ENCODE data around the gene ZFHX3.

The ZFHX3 gene

GRCh38 chr16:72924927-72925630 is 122.8 kb downstream of the ZFHX3 start:
- peaks cover 3% of the 10 kb centered on the region for H3K27me3 Mint-ChIP-seq
- H3K36me3 Mint-ChIP-seq = peaks cover 3% of the 10 kb centered on the region
- H3K27ac Mint-ChIP-seq = no peak overlapping the region
- no peak for DNase-seq
- H3K4me1 Mint-ChIP-seq = peaks cover 35% of the 10 kb centered on the region
- H3K4me3 Mint-ChIP-seq = no peak overlapping the region
- CTCF ChIA-PET = no interaction called here
- H3K9me3 Mint-ChIP-seq = peaks cover 6% of the 10 kb centered on the region

GRCh38 chr16:72924537-72924926 is 123.4 kb downstream of the ZFHX3 start:
- Mint-ChIP-seq H3K9me3 (peaks cover 6% of the 10 kb centered on the region), H3K27ac (no peak overlapping the region), H3K4me3 (no peak overlapping the region), H3K36me3 (peaks cover 3% of the 10 kb centered on the region), H3K27me3 (peaks cover 3% of the 10 kb centered on the region), H3K4me1 (peaks cover 38% of the 10 kb centered on the region)
- CTCF ChIA-PET = no interaction called here
- DNase-seq = no peak

DNA sequence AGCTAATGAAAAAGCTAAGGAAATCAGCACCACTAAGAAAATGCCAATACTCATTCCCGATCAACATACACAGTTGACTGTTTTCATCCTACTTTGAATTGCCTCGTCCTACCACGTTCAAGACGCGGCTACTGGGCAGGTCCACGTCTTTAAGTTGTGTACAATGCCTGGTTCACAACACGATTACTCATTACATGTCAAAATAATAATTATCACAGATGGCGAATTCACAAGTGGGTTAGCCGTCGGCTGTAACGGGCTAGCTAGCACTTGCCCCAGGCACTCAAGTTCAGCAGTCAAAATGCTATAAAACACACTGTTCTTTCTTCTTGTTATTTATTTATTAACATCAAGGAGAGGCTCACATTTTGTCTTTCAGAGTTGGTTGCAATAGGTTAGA is 124.2 kb downstream of the ZFHX3 start:
- DNase-seq = no peak
- Mint-ChIP-seq H3K27ac (no peak overlapping the region), H3K4me1 (peaks cover 38% of the 10 kb centered on the region), H3K9me3 (peaks cover 6% of the 10 kb centered on the region), H3K36me3 (peaks cover 3% of the 10 kb centered on the region), H3K4me3 (no peak overlapping the region), H3K27me3 (peaks cover 3% of the 10 kb centered on the region)
- CTCF ChIA-PET = no interaction called here

DNA sequence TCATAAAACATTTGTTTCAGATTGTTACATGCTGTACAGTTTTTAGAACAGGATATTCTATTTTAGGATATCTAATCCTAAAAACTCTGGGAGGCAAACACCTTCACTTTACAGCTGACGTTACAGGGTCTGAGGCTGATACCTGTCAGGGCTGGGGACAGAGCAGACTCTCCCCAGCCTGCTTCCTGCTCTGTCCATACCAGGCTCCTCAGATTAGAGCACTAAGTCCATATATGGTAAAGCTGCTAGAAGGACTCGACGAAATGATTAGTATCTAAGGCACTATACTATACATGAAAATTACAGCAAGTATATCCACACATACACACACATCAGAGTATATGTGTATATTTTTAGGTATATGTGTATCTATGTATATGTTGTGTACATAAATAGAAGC is 125.2 kb downstream of the ZFHX3 start:
- DNase-seq = no peak
- CTCF ChIA-PET = no interaction called here
- Mint-ChIP-seq H3K4me1 (peaks cover 41% of the 10 kb centered on the region), H3K27me3 (peaks cover 3% of the 10 kb centered on the region), H3K36me3 (peaks cover 3% of the 10 kb centered on the region), H3K4me3 (no peak overlapping the region), H3K27ac (peak overlapping the region; percentile 53), H3K9me3 (peaks cover 6% of the 10 kb centered on the region)

GRCh38 chr16:72921620-72922019 is 126.3 kb downstream of the ZFHX3 start:
- H3K27ac Mint-ChIP-seq = peak overlapping the region; percentile 87
- peaks cover 3% of the 10 kb centered on the region for H3K36me3 Mint-ChIP-seq
- peaks cover 6% of the 10 kb centered on the region for H3K9me3 Mint-ChIP-seq
- H3K27me3 Mint-ChIP-seq = peaks cover 1% of the 10 kb centered on the region
- peaks cover 38% of the 10 kb centered on the region for H3K4me1 Mint-ChIP-seq
- no peak for DNase-seq
- CTCF ChIA-PET = no interaction called here
- no peak overlapping the region for H3K4me3 Mint-ChIP-seq

DNA sequence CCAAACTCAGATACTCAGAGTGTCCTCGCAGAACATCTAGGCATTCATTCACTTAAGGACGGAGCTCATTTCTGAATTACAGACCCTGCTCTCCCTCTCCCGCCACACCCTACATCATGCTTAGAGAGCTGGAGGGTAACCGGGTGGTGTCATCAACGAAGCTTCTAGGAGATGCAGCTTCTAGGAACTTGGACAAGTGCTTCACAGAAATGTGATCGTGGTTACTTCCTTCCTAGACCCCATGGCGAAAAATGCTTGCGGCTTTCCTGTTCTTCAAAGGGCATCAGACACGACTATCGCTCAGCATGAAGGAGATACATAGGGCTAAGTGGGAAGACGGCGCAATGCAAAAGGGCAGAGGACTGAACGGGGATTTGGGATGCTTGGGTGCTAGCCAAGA is 126.8 kb downstream of the ZFHX3 start:
- DNase-seq = peak; percentile 67
- Mint-ChIP-seq H3K27ac (peak overlapping the region; percentile 87), H3K4me3 (peak overlapping the region; percentile 19), H3K4me1 (peaks cover 38% of the 10 kb centered on the region), H3K27me3 (no peaks in the 10 kb centered on the region), H3K36me3 (peaks cover 3% of the 10 kb centered on the region), H3K9me3 (peaks cover 6% of the 10 kb centered on the region)
- CTCF ChIA-PET = interaction anchor here (1.3 to 1.5 kb wide), 2 partner anchors 64 to 88 kb away, joined by 6 to 9 read pairs; no protein-coding TSS in a partner anchor

DNA sequence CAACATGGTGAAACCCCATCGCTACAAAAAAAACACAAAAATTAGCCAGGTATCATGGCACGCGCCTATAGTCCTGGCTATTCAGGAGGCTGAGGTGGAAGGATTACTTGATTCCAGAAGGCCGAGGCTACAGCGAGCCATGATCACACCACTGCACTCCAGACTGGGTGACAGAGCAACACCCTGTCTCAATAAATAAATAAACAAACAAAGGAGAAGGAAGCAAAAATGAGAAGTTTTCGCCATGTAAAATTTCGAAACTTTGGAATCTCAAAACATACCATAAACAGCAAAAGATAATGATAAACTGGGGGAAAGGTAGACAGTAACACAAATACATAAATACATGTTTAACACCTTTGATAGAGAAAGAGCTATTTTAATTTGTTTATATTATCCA is 130.9 kb downstream of the ZFHX3 start:
- peaks cover 1% of the 10 kb centered on the region for H3K36me3 Mint-ChIP-seq
- CTCF ChIA-PET = interaction anchor here (1.2 kb wide), 1 partner anchor 13 kb away, joined by 3 read pairs; no protein-coding TSS in a partner anchor
- H3K4me1 Mint-ChIP-seq = peaks cover 26% of the 10 kb centered on the region
- H3K4me3 Mint-ChIP-seq = no peak overlapping the region
- H3K27me3 Mint-ChIP-seq = peaks cover 4% of the 10 kb centered on the region
- H3K9me3 Mint-ChIP-seq = peaks cover 2% of the 10 kb centered on the region
- no peak for DNase-seq
- H3K27ac Mint-ChIP-seq = no peak overlapping the region

DNA sequence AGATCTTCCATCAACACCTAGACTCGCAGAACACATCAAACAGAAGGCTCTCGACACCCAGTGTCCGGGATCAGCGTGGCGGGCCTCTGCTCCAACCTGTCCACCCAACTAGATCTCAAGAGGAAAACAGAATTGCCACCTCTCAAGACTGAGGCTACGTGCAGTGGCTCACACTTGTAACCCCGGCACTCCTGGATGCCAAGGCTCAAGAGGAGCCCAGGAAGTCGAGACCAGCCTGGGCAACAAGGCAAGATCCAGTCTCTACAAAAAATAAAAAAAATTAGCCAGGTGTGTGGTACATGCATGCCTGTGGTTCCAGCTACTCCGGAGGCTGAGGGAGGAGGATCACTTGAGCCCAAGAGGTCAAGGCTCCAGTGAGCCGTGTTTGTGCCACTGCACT is 132.6 kb downstream of the ZFHX3 start:
- peaks cover 10% of the 10 kb centered on the region for H3K4me1 Mint-ChIP-seq
- H3K27me3 Mint-ChIP-seq = peaks cover 11% of the 10 kb centered on the region

GRCh38 chr16:72913551-72913950 is 134.4 kb downstream of the ZFHX3 start:
- H3K9me3 Mint-ChIP-seq = no peaks in the 10 kb centered on the region
- peaks cover 15% of the 10 kb centered on the region for H3K27me3 Mint-ChIP-seq
- no peak overlapping the region for H3K27ac Mint-ChIP-seq
- H3K36me3 Mint-ChIP-seq = no peaks in the 10 kb centered on the region
- peaks cover 5% of the 10 kb centered on the region for H3K4me1 Mint-ChIP-seq
- CTCF ChIA-PET = no interaction called here
- no peak for DNase-seq
- no peak overlapping the region for H3K4me3 Mint-ChIP-seq

More for the DNA sequence above, 132.6 kb downstream of the ZFHX3 start:
- H3K9me3 Mint-ChIP-seq = no peaks in the 10 kb centered on the region
- no peak overlapping the region for H3K27ac Mint-ChIP-seq
- no peaks in the 10 kb centered on the region for H3K36me3 Mint-ChIP-seq
- no peak for DNase-seq
- CTCF ChIA-PET = no interaction called here
- H3K4me3 Mint-ChIP-seq = no peak overlapping the region

DNA sequence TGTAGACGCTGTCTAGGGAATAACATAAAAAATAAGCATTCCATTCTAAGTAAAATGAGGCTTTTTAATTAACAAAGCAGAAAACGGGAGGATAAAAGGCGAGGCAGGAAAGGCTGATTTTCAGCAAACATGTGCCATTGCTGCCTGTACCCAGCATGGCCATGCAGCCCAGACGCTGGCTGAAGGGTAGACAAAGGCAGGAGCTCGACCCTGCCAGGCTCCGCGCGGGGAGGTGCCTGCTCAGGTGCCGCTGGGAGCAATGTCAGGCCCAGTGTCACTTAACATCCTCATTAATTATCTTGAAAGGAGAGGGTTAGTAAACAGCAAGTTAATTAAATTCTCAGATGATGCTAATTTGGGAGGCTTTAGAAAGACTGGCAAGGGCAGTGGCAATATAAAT is 136.0 kb downstream of the ZFHX3 start:
- Mint-ChIP-seq H3K9me3 (no peaks in the 10 kb centered on the region), H3K4me1 (peaks cover 2% of the 10 kb centered on the region), H3K4me3 (no peak overlapping the region), H3K27me3 (peaks cover 23% of the 10 kb centered on the region), H3K27ac (no peak overlapping the region), H3K36me3 (no peaks in the 10 kb centered on the region)
- CTCF ChIA-PET = interaction anchor here (1.9 kb wide), 1 partner anchor 55 kb away, joined by 5 read pairs; no protein-coding TSS in a partner anchor
- no peak for DNase-seq

- no peak for DNase-seq
- Mint-ChIP-seq H3K27ac (no peak overlapping the region), H3K4me3 (no peak overlapping the region), H3K36me3 (no peaks in the 10 kb centered on the region), H3K4me1 (peaks cover 2% of the 10 kb centered on the region), H3K9me3 (no peaks in the 10 kb centered on the region), H3K27me3 (peaks cover 23% of the 10 kb centered on the region)
- CTCF ChIA-PET = interaction anchor here (1.9 kb wide), 1 partner anchor 54 kb away, joined by 5 read pairs; no protein-coding TSS in a partner anchor
Observed at GRCh38 chr16:72910875-72911274, 137.1 kb downstream of the ZFHX3 start.

GRCh38 chr16:72910381-72910780 is 137.5 kb downstream of the ZFHX3 start:
- no peak overlapping the region for H3K4me3 Mint-ChIP-seq
- no peak overlapping the region for H3K27ac Mint-ChIP-seq
- no peak for DNase-seq
- peaks cover 2% of the 10 kb centered on the region for H3K4me1 Mint-ChIP-seq
- peaks cover 22% of the 10 kb centered on the region for H3K27me3 Mint-ChIP-seq
- H3K9me3 Mint-ChIP-seq = no peaks in the 10 kb centered on the region
- H3K36me3 Mint-ChIP-seq = no peaks in the 10 kb centered on the region
- CTCF ChIA-PET = no interaction called here

DNA sequence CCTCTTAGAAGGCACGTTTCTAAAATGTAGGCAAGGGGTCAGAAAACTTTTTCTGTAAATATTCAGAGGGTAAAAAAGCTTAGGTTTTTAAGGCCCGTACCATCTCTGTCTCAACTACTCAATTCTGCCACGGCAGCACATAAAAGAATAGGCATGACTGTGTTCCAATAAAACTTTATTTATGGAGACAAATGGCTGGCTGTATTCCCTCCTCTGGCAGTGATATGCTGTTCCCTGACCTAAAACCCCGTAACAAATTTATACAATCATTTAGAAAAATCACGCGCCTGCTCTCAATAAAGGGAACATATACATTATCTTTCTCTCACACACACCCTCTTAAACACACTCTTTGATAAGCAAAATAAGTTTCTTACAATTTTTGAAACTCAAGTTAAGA is 138.7 kb downstream of the ZFHX3 start:
- CTCF ChIA-PET = no interaction called here
- Mint-ChIP-seq H3K4me1 (peaks cover under 1% of the 10 kb centered on the region), H3K36me3 (no peaks in the 10 kb centered on the region), H3K27me3 (peaks cover 22% of the 10 kb centered on the region), H3K4me3 (no peak overlapping the region), H3K9me3 (no peaks in the 10 kb centered on the region), H3K27ac (no peak overlapping the region)
- DNase-seq = no peak

DNA sequence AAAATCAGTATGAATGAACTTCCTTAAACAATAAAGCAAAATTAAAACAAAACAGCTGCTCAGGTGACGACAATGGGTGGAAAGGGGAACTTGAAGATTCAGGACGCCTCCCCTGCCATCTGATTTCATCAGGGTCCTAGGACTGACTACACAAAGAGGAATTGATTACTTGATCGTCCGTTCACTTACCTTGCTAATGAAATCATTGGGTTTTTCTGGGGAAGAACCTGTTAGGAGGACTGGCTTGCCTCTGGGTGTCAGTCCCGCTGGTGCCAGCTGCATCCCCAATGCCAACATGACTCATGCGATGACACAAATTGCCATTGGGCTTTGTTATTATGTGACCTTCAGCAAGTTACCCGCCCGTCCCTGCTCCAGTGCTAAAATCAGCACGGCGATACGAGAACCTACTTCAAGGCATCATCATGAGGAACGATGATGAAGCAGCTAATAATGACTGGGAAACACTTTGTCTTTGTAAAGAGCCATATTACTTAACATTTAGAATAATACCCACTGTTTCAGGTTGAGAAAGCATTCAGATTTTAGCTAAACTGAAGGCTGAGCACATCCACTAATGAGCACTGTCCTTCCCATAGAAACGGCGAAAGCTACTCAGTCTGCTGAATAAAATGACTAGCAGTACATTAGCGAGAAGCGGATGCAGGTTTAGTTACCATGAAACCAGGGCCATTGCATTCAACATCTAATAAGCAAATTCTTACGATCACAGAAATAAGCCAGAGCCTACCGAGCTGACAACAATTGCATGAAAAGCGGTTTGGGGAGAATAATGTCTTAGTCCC is 139.4 kb downstream of the ZFHX3 start:
- H3K27ac Mint-ChIP-seq = no peak overlapping the region
- no peaks in the 10 kb centered on the region for H3K36me3 Mint-ChIP-seq
- no peak overlapping the region for H3K4me3 Mint-ChIP-seq
- H3K27me3 Mint-ChIP-seq = peaks cover 25% of the 10 kb centered on the region
- H3K9me3 Mint-ChIP-seq = no peaks in the 10 kb centered on the region
- H3K4me1 Mint-ChIP-seq = no peaks in the 10 kb centered on the region
- DNase-seq = no peak
- CTCF ChIA-PET = no interaction called here

- H3K27me3 Mint-ChIP-seq = peaks cover 21% of the 10 kb centered on the region
- H3K27ac Mint-ChIP-seq = no peak overlapping the region
- DNase-seq = no peak
- CTCF ChIA-PET = no interaction called here
- no peaks in the 10 kb centered on the region for H3K9me3 Mint-ChIP-seq
- no peaks in the 10 kb centered on the region for H3K4me1 Mint-ChIP-seq
- H3K4me3 Mint-ChIP-seq = no peak overlapping the region
- no peaks in the 10 kb centered on the region for H3K36me3 Mint-ChIP-seq
Observed at GRCh38 chr16:72905581-72905980, 142.3 kb downstream of the ZFHX3 start.
